ENCODE measurements around the gene ZNF341. TPM values are rescaled to one million over a fixed set of nuclear protein-coding genes. Genes with fewer than 3 reads are reported as not detected.

ZNF341 gene
- total RNA-seq, 1 donor, result 1.1 TPM

DNA sequence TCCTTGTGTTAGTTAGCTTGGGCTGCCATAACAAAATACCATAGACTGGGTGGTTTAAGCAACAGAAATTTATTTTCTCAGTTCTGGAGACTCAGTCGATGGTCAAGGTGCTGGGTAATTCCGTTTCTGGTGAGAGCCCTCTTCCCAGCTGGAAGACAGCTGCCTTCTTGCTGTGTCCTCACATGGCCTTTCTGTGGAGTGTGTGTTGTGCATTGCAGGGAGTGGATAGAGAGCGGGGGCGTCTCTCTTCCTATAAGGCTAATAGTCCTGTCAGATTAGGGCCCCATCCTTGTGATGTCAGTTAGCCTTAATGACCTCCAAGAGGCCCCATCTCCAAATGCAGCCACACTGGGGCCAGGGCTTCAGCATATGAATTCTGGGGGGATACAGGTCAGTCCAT lies 98.6 kb downstream of the ZNF341 start:
- peaks cover 6% of the 10 kb centered on the region for H3K4me1 ChIP-seq (ENCODE audit: insufficient read depth, low read length)
- TF ChIP-seq, protein P1, sequence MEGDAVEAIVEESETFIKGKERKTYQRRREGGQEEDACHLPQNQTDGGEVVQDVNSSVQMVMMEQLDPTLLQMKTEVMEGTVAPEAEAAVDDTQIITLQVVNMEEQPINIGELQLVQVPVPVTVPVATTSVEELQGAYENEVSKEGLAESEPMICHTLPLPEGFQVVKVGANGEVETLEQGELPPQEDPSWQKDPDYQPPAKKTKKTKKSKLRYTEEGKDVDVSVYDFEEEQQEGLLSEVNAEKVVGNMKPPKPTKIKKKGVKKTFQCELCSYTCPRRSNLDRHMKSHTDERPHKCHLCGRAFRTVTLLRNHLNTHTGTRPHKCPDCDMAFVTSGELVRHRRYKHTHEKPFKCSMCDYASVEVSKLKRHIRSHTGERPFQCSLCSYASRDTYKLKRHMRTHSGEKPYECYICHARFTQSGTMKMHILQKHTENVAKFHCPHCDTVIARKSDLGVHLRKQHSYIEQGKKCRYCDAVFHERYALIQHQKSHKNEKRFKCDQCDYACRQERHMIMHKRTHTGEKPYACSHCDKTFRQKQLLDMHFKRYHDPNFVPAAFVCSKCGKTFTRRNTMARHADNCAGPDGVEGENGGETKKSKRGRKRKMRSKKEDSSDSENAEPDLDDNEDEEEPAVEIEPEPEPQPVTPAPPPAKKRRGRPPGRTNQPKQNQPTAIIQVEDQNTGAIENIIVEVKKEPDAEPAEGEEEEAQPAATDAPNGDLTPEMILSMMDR (IDR thresholded peaks at IDR 0.05; ENCODE audit: extremely low read depth, low read depth, low read length), result no peak
- H3K9me3 ChIP-seq (ENCODE audit: low read depth, low read length), result no peaks in the 10 kb centered on the region
- no peak overlapping the region for H3K4me3 ChIP-seq (ENCODE audit: insufficient read depth, low read length)
- H3K36me3 ChIP-seq (ENCODE audit: insufficient read depth, low read length), result peaks cover 5% of the 10 kb centered on the region
- H3K27me3 ChIP-seq (ENCODE audit: insufficient read depth, low read length), result no peaks in the 10 kb centered on the region
- peaks cover 93% of the 10 kb centered on the region for H4K20me1 ChIP-seq (ENCODE audit: insufficient read depth, low read length)
- peaks cover 100% of the 10 kb centered on the region for H3K79me2 ChIP-seq (ENCODE audit: insufficient read depth, low read length)
- H3K27ac ChIP-seq (ENCODE audit: low read depth, low read length), result no peak overlapping the region
- DNase-seq (ENCODE audit: insufficient read length, low spot score, missing footprints), result no peak
- H2AFZ ChIP-seq (ENCODE audit: low read length), result no peak overlapping the region
- H3K4me2 ChIP-seq (ENCODE audit: insufficient read depth, low read length), result no peak overlapping the region

DNA sequence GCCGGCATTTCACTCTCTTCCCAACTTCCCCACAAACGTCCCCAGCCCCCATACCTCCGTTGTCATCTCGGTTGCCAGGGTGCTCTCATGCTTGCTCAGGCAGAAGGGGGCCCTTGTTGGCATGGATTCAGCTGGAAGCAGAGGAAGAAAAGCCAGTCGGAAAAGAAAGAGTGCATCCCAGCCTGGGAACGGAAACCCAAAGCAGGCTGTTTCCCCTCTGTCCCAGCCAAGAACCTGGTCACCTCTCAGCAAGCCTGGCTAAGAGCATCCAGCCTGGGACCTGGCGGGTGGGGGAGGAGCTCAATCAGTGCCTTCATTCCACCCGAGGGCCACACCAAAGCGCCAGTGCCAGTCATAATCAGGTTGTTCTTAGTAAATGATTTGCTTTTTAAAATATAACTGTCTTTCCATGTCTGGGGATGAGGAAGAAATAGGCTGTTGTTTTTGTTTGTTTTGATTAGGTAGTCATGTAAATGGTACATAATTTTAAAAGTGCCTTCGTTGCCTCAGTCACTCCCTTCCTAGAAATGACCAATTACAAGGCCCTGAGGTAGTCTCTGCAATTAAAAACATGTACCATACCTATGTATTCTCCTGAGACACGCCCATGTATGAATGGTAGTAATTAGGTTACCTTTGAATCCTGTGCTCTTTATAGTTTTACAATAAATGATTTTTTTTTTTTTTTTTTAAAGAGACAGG lies 100.5 kb downstream of the ZNF341 start:
- Histone ChIP-seq H2AFZ (ENCODE audit: low read length) (no peak overlapping the region), H3K4me3 (ENCODE audit: insufficient read depth, low read length) (no peak overlapping the region), H3K27ac (ENCODE audit: low read depth, low read length) (no peak overlapping the region), H3K36me3 (ENCODE audit: insufficient read depth, low read length) (peaks cover 5% of the 10 kb centered on the region), H3K79me2 (ENCODE audit: insufficient read depth, low read length) (peaks cover 100% of the 10 kb centered on the region), H3K27me3 (ENCODE audit: insufficient read depth, low read length) (no peaks in the 10 kb centered on the region), H4K20me1 (ENCODE audit: insufficient read depth, low read length) (peaks cover 93% of the 10 kb centered on the region), H3K9me3 (ENCODE audit: low read depth, low read length) (no peaks in the 10 kb centered on the region), H3K4me2 (ENCODE audit: insufficient read depth, low read length) (no peak overlapping the region), H3K4me1 (ENCODE audit: insufficient read depth, low read length) (peaks cover 6% of the 10 kb centered on the region)
- no peak for DNase-seq (ENCODE audit: insufficient read length, low spot score, missing footprints)
- TF ChIP-seq, protein P1 (IDR thresholded peaks at IDR 0.05; ENCODE audit: extremely low read depth, low read depth, low read length), result no peak

DNA sequence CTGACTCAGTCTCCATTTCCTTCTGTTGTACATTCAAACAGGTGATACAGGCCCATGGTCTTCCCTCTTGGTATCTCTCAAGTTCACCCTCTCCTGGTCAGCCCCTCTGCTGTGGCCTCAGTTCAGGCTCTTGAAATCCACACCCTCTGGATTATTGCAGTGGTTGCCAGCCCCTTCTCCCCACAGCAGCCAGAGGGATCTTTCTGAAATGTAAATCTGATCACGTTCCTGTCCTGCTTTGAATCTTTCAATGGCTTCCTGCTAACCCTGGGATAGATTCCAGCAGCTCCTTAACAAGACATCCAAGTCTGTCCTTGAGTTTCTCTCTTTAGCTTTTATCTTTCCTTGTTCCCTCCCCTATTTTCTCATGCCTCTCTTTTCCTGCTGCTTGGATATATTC lies 101.5 kb downstream of the ZNF341 start:
- TF ChIP-seq, protein P1 (IDR thresholded peaks at IDR 0.05; ENCODE audit: extremely low read depth, low read depth, low read length), result no peak
- no peak for DNase-seq (ENCODE audit: insufficient read length, low spot score, missing footprints)
- H2AFZ ChIP-seq (ENCODE audit: low read length), result no peak overlapping the region
- no peaks in the 10 kb centered on the region for H3K9me3 ChIP-seq (ENCODE audit: low read depth, low read length)
- H3K27me3 ChIP-seq (ENCODE audit: insufficient read depth, low read length), result no peaks in the 10 kb centered on the region
- peaks cover 3% of the 10 kb centered on the region for H3K4me1 ChIP-seq (ENCODE audit: insufficient read depth, low read length)
- H4K20me1 ChIP-seq (ENCODE audit: insufficient read depth, low read length), result peaks cover 93% of the 10 kb centered on the region
- H3K4me3 ChIP-seq (ENCODE audit: insufficient read depth, low read length), result no peak overlapping the region
- peaks cover 100% of the 10 kb centered on the region for H3K79me2 ChIP-seq (ENCODE audit: insufficient read depth, low read length)
- H3K36me3 ChIP-seq (ENCODE audit: insufficient read depth, low read length), result peaks cover 5% of the 10 kb centered on the region
- no peak overlapping the region for H3K27ac ChIP-seq (ENCODE audit: low read depth, low read length)
- H3K4me2 ChIP-seq (ENCODE audit: insufficient read depth, low read length), result no peak overlapping the region

DNA sequence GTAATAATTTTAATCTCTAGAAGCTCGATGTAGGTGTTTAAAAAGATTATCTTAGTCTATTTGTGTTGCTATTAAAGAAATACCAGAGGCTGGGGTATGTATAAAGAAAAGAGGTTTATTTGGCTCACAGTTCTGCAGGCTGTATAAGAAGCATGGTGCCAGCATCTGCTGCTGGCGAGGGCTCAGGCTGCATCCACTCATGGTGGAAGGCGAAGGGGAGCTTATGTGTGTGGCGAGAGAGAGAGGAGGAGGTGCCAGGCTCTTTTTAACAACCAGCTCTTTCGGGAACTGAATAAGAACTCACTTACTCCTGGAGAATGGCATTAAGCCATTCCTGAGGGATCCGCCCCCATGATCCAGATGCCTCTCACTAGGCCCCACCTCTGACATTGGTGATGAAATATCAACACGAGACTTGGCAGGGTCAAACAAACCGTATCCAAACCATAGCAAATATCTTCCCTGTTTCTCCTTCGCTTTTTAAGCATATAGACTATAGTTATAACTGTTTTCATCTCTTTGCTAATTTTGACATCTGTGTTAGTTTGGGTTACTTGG lies 103.9 kb downstream of the ZNF341 start:
- TF ChIP-seq, protein P1 (IDR thresholded peaks at IDR 0.05; ENCODE audit: extremely low read depth, low read depth, low read length), result no peak
- no peak overlapping the region for H2AFZ ChIP-seq (ENCODE audit: low read length)
- H3K9me3 ChIP-seq (ENCODE audit: low read depth, low read length), result no peaks in the 10 kb centered on the region
- H3K79me2 ChIP-seq (ENCODE audit: insufficient read depth, low read length), result peaks cover 100% of the 10 kb centered on the region
- peaks cover 5% of the 10 kb centered on the region for H3K36me3 ChIP-seq (ENCODE audit: insufficient read depth, low read length)
- H3K27ac ChIP-seq (ENCODE audit: low read depth, low read length), result no peak overlapping the region
- peaks cover 94% of the 10 kb centered on the region for H4K20me1 ChIP-seq (ENCODE audit: insufficient read depth, low read length)
- H3K4me3 ChIP-seq (ENCODE audit: insufficient read depth, low read length), result no peak overlapping the region
- no peak overlapping the region for H3K4me2 ChIP-seq (ENCODE audit: insufficient read depth, low read length)
- DNase-seq (ENCODE audit: insufficient read length, low spot score, missing footprints), result no peak
- H3K4me1 ChIP-seq (ENCODE audit: insufficient read depth, low read length), result no peaks in the 10 kb centered on the region
- H3K27me3 ChIP-seq (ENCODE audit: insufficient read depth, low read length), result no peaks in the 10 kb centered on the region
